Sigmoid colon (tissue), 4 donors: Measurements from ENCODE around the gene WIPF3.

Source experiments
- EP300 ChIP-seq, 4 donors: sonication (generic); formaldehyde crosslinking; IDR thresholded peaks; one replicate each; pipeline ENCODE4 v1.6.1; 2017; ENCODE audit warnings: antibody characterized with exemption in 4 of 4
- POLR2AphosphoS5 ChIP-seq, 4 donors: sonication (generic); formaldehyde crosslinking; IDR thresholded peaks; one replicate each; pipeline ENCODE4 v1.6.1; 2017; ENCODE audit warnings: antibody characterized with exemption in 4 of 4
- TF ChIP-seq, protein P1 (sequence below), 4 experiments: fragments of 450-650 bp in 3 of 4; fragments of 200-600 bp in 1 of 4; IDR thresholded peaks; one replicate each; pipeline ENCODE4 v1.5.1; 2016 to 2019; ENCODE audit warnings: antibody characterized with exemption in 4 of 4, mild to moderate bottlenecking in 3 of 4, moderate library complexity in 2 of 4

DNA sequence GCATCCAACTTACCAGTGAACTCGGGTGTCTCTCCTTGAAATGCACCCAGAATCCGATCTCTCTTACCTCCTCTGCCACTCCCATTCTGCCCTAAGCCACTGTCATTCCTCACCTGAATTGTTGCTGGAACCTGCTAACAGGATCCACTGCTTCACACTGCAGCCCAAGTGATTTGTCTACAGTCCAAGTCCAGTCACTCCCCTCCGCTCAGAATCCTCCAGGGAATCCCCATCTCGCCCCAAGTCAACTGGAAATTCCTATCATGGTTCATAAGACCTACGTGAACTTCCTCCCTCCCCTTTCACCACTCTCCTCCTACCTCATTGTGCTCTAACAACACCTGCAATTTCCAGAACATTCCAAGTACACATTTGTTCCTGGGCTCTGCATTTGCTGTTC lies 92.0 kb downstream of the WIPF3 start:
- TF ChIP-seq, protein P1, sequence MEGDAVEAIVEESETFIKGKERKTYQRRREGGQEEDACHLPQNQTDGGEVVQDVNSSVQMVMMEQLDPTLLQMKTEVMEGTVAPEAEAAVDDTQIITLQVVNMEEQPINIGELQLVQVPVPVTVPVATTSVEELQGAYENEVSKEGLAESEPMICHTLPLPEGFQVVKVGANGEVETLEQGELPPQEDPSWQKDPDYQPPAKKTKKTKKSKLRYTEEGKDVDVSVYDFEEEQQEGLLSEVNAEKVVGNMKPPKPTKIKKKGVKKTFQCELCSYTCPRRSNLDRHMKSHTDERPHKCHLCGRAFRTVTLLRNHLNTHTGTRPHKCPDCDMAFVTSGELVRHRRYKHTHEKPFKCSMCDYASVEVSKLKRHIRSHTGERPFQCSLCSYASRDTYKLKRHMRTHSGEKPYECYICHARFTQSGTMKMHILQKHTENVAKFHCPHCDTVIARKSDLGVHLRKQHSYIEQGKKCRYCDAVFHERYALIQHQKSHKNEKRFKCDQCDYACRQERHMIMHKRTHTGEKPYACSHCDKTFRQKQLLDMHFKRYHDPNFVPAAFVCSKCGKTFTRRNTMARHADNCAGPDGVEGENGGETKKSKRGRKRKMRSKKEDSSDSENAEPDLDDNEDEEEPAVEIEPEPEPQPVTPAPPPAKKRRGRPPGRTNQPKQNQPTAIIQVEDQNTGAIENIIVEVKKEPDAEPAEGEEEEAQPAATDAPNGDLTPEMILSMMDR (IDR thresholded peaks at IDR 0.05) = no peak
- no peak for TF ChIP-seq POLR2AphosphoS5 (IDR thresholded peaks at IDR 0.05)
- TF ChIP-seq EP300 (IDR thresholded peaks at IDR 0.05) = no peak
